H1 (cell line): ENCODE data around the gene SEPTIN7. TPM values are rescaled to one million over a fixed set of nuclear protein-coding genes. Genes with fewer than 3 reads are reported as not detected.

Experiments used
- CTCF ChIA-PET: fragments of 300-600 bp; sonication (Branson Sonifier 250); formaldehyde crosslinking; loops from one replicate; lab custom pipeline; 2021; ENCODE audit not compliant: partially characterized antibody; lab: Charles Lee
- POLR2A ChIA-PET: fragments of 300-600 bp; sonication (Branson Sonifier 250); formaldehyde crosslinking; loops from one replicate; lab custom pipeline; 2021; ENCODE audit warnings: inconsistent platforms; ENCODE audit not compliant: partially characterized antibody; lab: Charles Lee
- DNase-seq, 2 experiments: peaks; one replicate each; pipeline versions ENCODE4 v3.0.0 to v3.0.0-alpha.2; 2010 to 2022; ENCODE audit warnings: low spot score in 2 of 2, low read depth in 1 of 2, mixed read lengths in 1 of 2
- FAIRE-seq: peaks from 2 replicates; lab custom pipeline; 2011; peaks lifted over from hg19 to GRCh38; lab: Jason Lieb, UNC
- H2AFZ ChIP-seq: 2 replicates; pipeline ENCODE4 v1.8.1; 2012; ENCODE audit warnings: low read length, inconsistent platforms
- H2AK5ac ChIP-seq: 2 replicates; pipeline ENCODE4 v1.6.1; 2013; ENCODE audit warnings: low read depth, low read length
- H2BK120ac ChIP-seq: replicated peaks from 2 replicates; pipeline ENCODE3; 2013; ENCODE audit warnings: low read depth, low read length, inconsistent platforms
- H2BK12ac ChIP-seq: 2 replicates; pipeline ENCODE4 v1.6.1; 2013; ENCODE audit warnings: low read depth, low read length
- H2BK15ac ChIP-seq: 2 replicates; pipeline ENCODE4 v1.6.1; 2013; ENCODE audit warnings: low read length
- H2BK20ac ChIP-seq: 2 replicates; pipeline ENCODE4 v1.6.1; 2013; ENCODE audit warnings: low read length
- H2BK5ac ChIP-seq: 2 replicates; pipeline ENCODE4 v1.6.1; 2013; ENCODE audit warnings: low read depth, low read length
- H3K14ac ChIP-seq: 2 replicates; pipeline ENCODE4 v1.6.1; 2013; ENCODE audit warnings: inconsistent platforms; ENCODE audit not compliant: insufficient read length
- H3K18ac ChIP-seq: 2 replicates; pipeline ENCODE4 v1.6.1; 2013; ENCODE audit warnings: low read length; ENCODE audit errors: extremely low read depth
- H3K23ac ChIP-seq: 2 replicates; pipeline ENCODE4 v1.6.1; 2013; ENCODE audit warnings: inconsistent platforms; ENCODE audit not compliant: insufficient read length
- H3K23me2 ChIP-seq: 2 replicates; pipeline ENCODE4 v1.6.1; 2013; ENCODE audit warnings: low read depth, low read length
- H3K27ac ChIP-seq: 2 replicates; pipeline ENCODE4 v1.6.1; 2011; ENCODE audit warnings: low read depth, low read length, inconsistent platforms
- H3K27me3 ChIP-seq, 4 experiments: replicated peaks in 1 of 4; 1 replicate in 1 of 4; 2 replicates in 3 of 4; pipeline versions ENCODE4 v1.6.1 to v1.8.1; 2011 to 2013; ENCODE audit warnings: low read length in 3 of 4, mild to moderate bottlenecking in 3 of 4, inconsistent platforms in 2 of 4, mixed read lengths in 2 of 4, moderate library complexity in 1 of 4; ENCODE audit not compliant: control insufficient read depth in 3 of 4, insufficient read depth in 3 of 4; ENCODE audit errors: extremely low read depth in 1 of 4
- H3K36me3 ChIP-seq, 4 experiments: 2 replicates each; pipeline versions ENCODE4 v1.6.1 to v1.8.1; 2011 to 2013; ENCODE audit warnings: mild to moderate bottlenecking in 4 of 4, low read length in 3 of 4, moderate library complexity in 2 of 4, control low read depth in 1 of 4, inconsistent platforms in 1 of 4; ENCODE audit not compliant: insufficient read depth in 4 of 4, control insufficient read depth in 2 of 4
- H3K4ac ChIP-seq: replicated peaks from 2 replicates; pipeline ENCODE3; 2013; ENCODE audit warnings: low read length, low read depth, mixed read lengths, inconsistent platforms; ENCODE audit not compliant: insufficient read length
- H3K4me1 ChIP-seq, 4 experiments: replicated peaks in 1 of 4; 1 replicate in 1 of 4; 2 replicates in 3 of 4; pipeline versions ENCODE4 v1.6.1 to v1.8.1; 2011 to 2013; ENCODE audit warnings: low read length in 3 of 4, inconsistent platforms in 2 of 4, mixed read lengths in 1 of 4; ENCODE audit not compliant: insufficient read depth in 4 of 4, control insufficient read depth in 3 of 4
- H3K4me2 ChIP-seq, 2 experiments: 2 replicates each; pipeline versions ENCODE4 v1.6.1 to v1.8.1; 2011 to 2013; ENCODE audit warnings: low read depth in 2 of 2, low read length in 2 of 2, control low read depth in 1 of 2, inconsistent platforms in 1 of 2, mild to moderate bottlenecking in 1 of 2; ENCODE audit not compliant: insufficient read depth in 1 of 2
- H3K4me3 ChIP-seq, 4 experiments: fragments of 200-600, 300-600 bp in 1 of 4; sonication (generic), shearing (Covaris generic), sonication (Bioruptor Twin) in 1 of 4; 2 replicates each; pipeline versions ENCODE4 v1.5.1 to v1.8.1; 2011 to 2016; ENCODE audit warnings: low read length in 4 of 4, low read depth in 3 of 4, control low read depth in 2 of 4, inconsistent platforms in 2 of 4, mild to moderate bottlenecking in 2 of 4, mixed read lengths in 1 of 4, moderate library complexity in 1 of 4; ENCODE audit not compliant: insufficient read depth in 2 of 4; ENCODE audit errors: extremely low read depth in 1 of 4
- H3K56ac ChIP-seq: replicated peaks from 2 replicates; pipeline ENCODE3; 2013; ENCODE audit warnings: low read depth, mild to moderate bottlenecking, mixed read lengths, low read length, inconsistent platforms; ENCODE audit not compliant: insufficient read length
- H3K79me1 ChIP-seq: 2 replicates; pipeline ENCODE4 v1.6.1; 2013; ENCODE audit warnings: low read depth, low read length, control low read depth
- H3K79me2 ChIP-seq, 2 experiments: 2 replicates each; pipeline versions ENCODE4 v1.6.1 to v1.8.1; 2012 to 2013; ENCODE audit warnings: low read length in 2 of 2, mild to moderate bottlenecking in 2 of 2, inconsistent platforms in 1 of 2; ENCODE audit not compliant: insufficient read depth in 2 of 2, control insufficient read depth in 1 of 2
- H3K9ac ChIP-seq, 4 experiments: replicated peaks in 1 of 4; 1 replicate in 1 of 4; 2 replicates in 3 of 4; pipeline versions ENCODE4 v1.6.1 to v1.8.1; 2011 to 2013; ENCODE audit warnings: low read depth in 3 of 4, low read length in 3 of 4, control low read depth in 2 of 4, mild to moderate bottlenecking in 2 of 4, moderate library complexity in 2 of 4, inconsistent platforms in 1 of 4; ENCODE audit errors: extremely low read depth in 1 of 4
- H3K9me3 ChIP-seq, 2 experiments: 2 replicates each; pipeline versions ENCODE4 v1.6.1 to v1.8.1; 2012 to 2013; ENCODE audit warnings: mild to moderate bottlenecking in 2 of 2, moderate library complexity in 2 of 2, control low read depth in 1 of 2, inconsistent platforms in 1 of 2, low read depth in 1 of 2, low read length in 1 of 2, mixed read lengths in 1 of 2; ENCODE audit not compliant: insufficient read depth in 2 of 2
- H4K20me1 ChIP-seq, 2 experiments: replicated peaks in 1 of 2; 2 replicates each; pipeline versions ENCODE3 to v1.8.1; 2011 to 2013; ENCODE audit warnings: inconsistent platforms in 2 of 2, low read length in 2 of 2, mild to moderate bottlenecking in 1 of 2; ENCODE audit not compliant: insufficient read depth in 2 of 2, control insufficient read depth in 1 of 2
- H4K5ac ChIP-seq: 2 replicates; pipeline ENCODE4 v1.6.1; 2013; ENCODE audit warnings: low read length, low read depth, mixed read lengths, inconsistent platforms; ENCODE audit not compliant: insufficient read length
- H4K8ac ChIP-seq: 2 replicates; pipeline ENCODE4 v1.8.0; 2013; ENCODE audit warnings: mild to moderate bottlenecking, moderate library complexity, low read length, inconsistent platforms; ENCODE audit not compliant: insufficient read depth; ENCODE audit errors: extremely low read depth
- H4K91ac ChIP-seq: replicated peaks from 2 replicates; pipeline ENCODE3; 2013; ENCODE audit warnings: low read length, mixed read lengths, inconsistent platforms; ENCODE audit not compliant: insufficient read length
- BACH1 ChIP-seq: IDR thresholded peaks from 2 replicates; pipeline ENCODE4 v1.6.1; 2012; ENCODE audit warnings: low read length, improper control_type of control experiment
- CHD1 ChIP-seq: IDR thresholded peaks from 2 replicates; pipeline ENCODE4 v1.6.1; 2012; ENCODE audit warnings: low read depth, low read length, improper control_type of control experiment
- EP300 ChIP-seq, 2 experiments: IDR thresholded peaks; 1 replicate in 1 of 2; 2 replicates in 1 of 2; pipeline ENCODE4 v1.6.1; 2011 to 2012; ENCODE audit warnings: low read depth in 2 of 2, low read length in 2 of 2, mild to moderate bottlenecking in 2 of 2, borderline replicate concordance in 1 of 2, inconsistent platforms in 1 of 2, moderate library complexity in 1 of 2
- NANOG ChIP-seq: IDR thresholded peaks from 2 replicates; pipeline ENCODE4 v1.6.1; 2011; ENCODE audit warnings: low read length, low read depth, mild to moderate bottlenecking, inconsistent platforms; ENCODE audit not compliant: insufficient read depth, poor library complexity, severe bottlenecking
- NRF1 ChIP-seq: IDR thresholded peaks from 2 replicates; pipeline ENCODE4 v1.6.1; 2011; ENCODE audit warnings: mild to moderate bottlenecking, low read depth, low read length, improper control_type of control experiment
- PHF8 ChIP-seq: fragments of 200-600 bp; sonication (generic); conservative IDR thresholded peaks from 2 replicates; pipeline ENCODE4 v1.7.1; 2012; ENCODE audit warnings: low read depth, mild to moderate bottlenecking, inconsistent platforms, low read length, moderate library complexity
- POLR2A ChIP-seq, 2 experiments: IDR thresholded peaks; 1 replicate in 1 of 2; 2 replicates in 1 of 2; pipeline ENCODE4 v1.6.1; 2011; ENCODE audit warnings: low read depth in 2 of 2, low read length in 2 of 2, mild to moderate bottlenecking in 2 of 2; ENCODE audit errors: control extremely low read depth in 1 of 2
- RFX5 ChIP-seq: IDR thresholded peaks from 2 replicates; pipeline ENCODE4 v1.6.1; 2011; ENCODE audit warnings: low read depth, low read length, improper control_type of control experiment, borderline replicate concordance
- RXRA ChIP-seq: IDR thresholded peaks from 2 replicates; pipeline ENCODE4 v1.6.1; 2011; ENCODE audit warnings: low read depth, mild to moderate bottlenecking, low read length, moderate library complexity; ENCODE audit not compliant: insufficient read depth
- USF2 ChIP-seq: IDR thresholded peaks from 2 replicates; pipeline ENCODE4 v1.6.1; 2011; ENCODE audit warnings: low read length, improper control_type of control experiment
- YY1 ChIP-seq: IDR thresholded peaks from 2 replicates; pipeline ENCODE4 v1.6.1; 2011; ENCODE audit warnings: low read depth, mild to moderate bottlenecking, low read length
- WGBS, 2 experiments: shearing (Covaris generic) in 1 of 2; methylation state at CpG; one replicate each; pipeline versions ENCODE4 v1.1.6 to v1.1.7; 2013 to 2015; ENCODE audit warnings: low lambda C conversion rate in 2 of 2, mixed read lengths in 2 of 2, inconsistent platforms in 1 of 2, low coverage in 1 of 2, missing lambda C conversion rate in 1 of 2; ENCODE audit not compliant: insufficient replicate concordance in 2 of 2, insufficient coverage in 1 of 2, insufficient read length in 1 of 2; ENCODE audit errors: extremely low coverage in 1 of 2, missing lambda C conversion rate in 1 of 2; 5-methylcytosine and 5-hydroxymethylcytosine counted together
- polyA plus RNA-seq, 7 experiments: library from polyadenylated mRNA; depleted of rRNA in 3 of 7; stranded (reverse) in 5 of 7; unstranded in 2 of 7; fragments of >200 nt in 5 of 7; fragments of 200-250 nt in 2 of 7; gene quantifications; 1 replicate in 5 of 7; 2 replicates in 1 of 7; 4 replicates in 1 of 7; pipeline versions ENCODE4 v1.2.1 to v1.2.3, GENCODE V29; 2011 to 2013; ENCODE audit warnings: missing spikeins in 2 of 7, mixed read lengths in 2 of 7
- total RNA-seq: library from RNA; stranded (reverse); fragmentation: NEBNext Ultra II Directional; extraction: Animal tissue kit (Norgen Biotek cat#: 25700); gene quantifications from 2 replicates; pipeline ENCODE4 v1.2.1, GENCODE V29; 2021

Gene SEPTIN7
- total and polyA plus RNA-seq, 2 of the 8 experiments (the other 6 are each of a cell fraction or from before 2014, with no cell fraction given): 85.3 to 183 TPM

DNA sequence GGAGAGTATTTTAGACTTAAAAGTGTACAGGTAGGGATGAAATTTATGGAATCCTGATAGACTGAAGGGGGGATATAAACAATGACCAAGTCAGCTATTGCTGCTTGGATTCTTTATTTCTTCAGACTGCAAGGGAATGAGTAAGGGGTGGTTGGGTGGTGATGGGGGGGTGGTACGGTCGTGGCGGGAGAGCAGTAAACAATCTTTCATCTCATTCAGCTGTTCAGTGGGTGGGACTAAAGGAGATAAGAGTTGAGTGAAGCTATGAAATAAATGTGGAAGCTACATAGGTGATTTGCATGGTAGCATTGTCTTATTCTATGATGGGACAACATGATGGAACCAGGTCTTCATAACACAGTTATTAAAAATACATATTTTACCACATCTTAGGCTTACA is 1.8 kb downstream of the SEPTIN7 start:
- peak overlapping the region; percentile 44 to 74; a peak in 3 of 4 replicates for H3K4me2 ChIP-seq
- H3K4me3 ChIP-seq: peak overlapping the region; percentile 84 to 94 (median 86); a peak in 7 of 8 replicates
- FAIRE-seq: no peak
- H2AK5ac ChIP-seq: no peak overlapping the region
- no peak overlapping the region for H3K18ac ChIP-seq
- ChIA-PET CTCF (interaction anchor here (0.6 to 3.9 kb wide), 10 partner anchors 11 to 1259 kb away, joined by 3 to 18 read pairs (median 4); no protein-coding TSS in a partner anchor), POLR2A (interaction anchor here (1.2 to 4.8 kb wide), 7 partner anchors 8 to 107 kb away, joined by 3 to 38 read pairs (median 6); partner anchors contain the start of gene HERPUD2)
- DNase-seq: no peak
- no peaks in the 10 kb centered on the region; the same call in 1 of the 2 replicates for H3K79me1 ChIP-seq
- no peak overlapping the region for H2BK20ac ChIP-seq
- no peak overlapping the region for H4K91ac ChIP-seq
- no peak overlapping the region for H2BK120ac ChIP-seq
- H3K79me2 ChIP-seq: peaks cover 20 to 57% of the 10 kb centered on the region in 2 experiments
- H4K8ac ChIP-seq: no peak overlapping the region
- H3K14ac ChIP-seq: no peak overlapping the region
- H3K23me2 ChIP-seq: peaks cover 5% of the 10 kb centered on the region
- H2BK5ac ChIP-seq: no peak overlapping the region
- H3K27me3 ChIP-seq: no peaks in the 10 kb centered on the region
- H3K9me3 ChIP-seq: no peaks in the 10 kb centered on the region
- no peak overlapping the region for H3K56ac ChIP-seq
- no peak overlapping the region for H3K27ac ChIP-seq
- peaks cover 0 to 7% (median 1%) of the 10 kb centered on the region in 4 experiments; a peak in 3 of 7 replicates for H3K4me1 ChIP-seq
- no peak overlapping the region for H4K5ac ChIP-seq
- no peak overlapping the region for H3K9ac ChIP-seq
- no peaks in the 10 kb centered on the region for H3K36me3 ChIP-seq
- no peak overlapping the region for H2BK15ac ChIP-seq
- 38% methylated on average over 3 of the region's 3 CpGs; no CpG with 5 or more reads in 1 of the 2 experiments for WGBS, 2 experiments
- H2AFZ ChIP-seq: no peak overlapping the region
- TF ChIP-seq PHF8 (no peak), EP300 (IDR thresholded peaks at IDR 0.05; ENCODE audit: borderline replicate concordance in 1 of 2, low read depth in 2 of 2, low read length in 2 of 2) (no peak), NRF1 (no peak), BACH1 (no peak), CHD1 (no peak), USF2 (no peak), RXRA (no peak), POLR2A (IDR thresholded peaks at IDR 0.05; ENCODE audit: control extremely low read depth in 1 of 2, low read depth in 2 of 2, low read length in 2 of 2) (no peak), YY1 (no peak), NANOG (no peak), RFX5 (no peak)
- no peak overlapping the region for H2BK12ac ChIP-seq
- peaks cover 0 to 7% of the 10 kb centered on the region in 2 experiments for H4K20me1 ChIP-seq
- H3K4ac ChIP-seq: no peak overlapping the region
- no peak overlapping the region for H3K23ac ChIP-seq
